GM21515 (cell line): ENCODE measurements around the gene ZNF343.

Source experiments
- ATAC-seq: cut with Tn5 transposase; IDR thresholded peaks from one replicate; pipeline ENCODE4 v1.9.1; 2021; ENCODE audit not compliant: unreplicated experiment

ZNF343 gene

GRCh38 chr20:2446845-2447244 lies 61.9 kb downstream of the ZNF343 start:
- no peak for ATAC-seq
